Colonic mucosa (tissue), 4 donors: ENCODE results near the gene DNAJC30. TPM values are rescaled to one million over a fixed set of nuclear protein-coding genes. Genes with fewer than 3 reads are reported as not detected.
"Not testable (repeated sequence)": the region's sequence is repeated elsewhere in the genome, so short reads cannot be mapped to it uniquely, and the experiment has no call there.

Source experiments
- DNase-seq: peaks from one replicate; pipeline ENCODE4 v3.0.0-alpha.2; 2020
- H3K27ac ChIP-seq: fragments of 200-600 bp; one replicate; pipeline ENCODE4 v1.8.0; 2021
- H3K27me3 ChIP-seq: fragments of 200-600 bp; one replicate; pipeline ENCODE4 v1.8.0; 2021
- H3K36me3 ChIP-seq: fragments of 200-600 bp; one replicate; pipeline ENCODE4 v1.8.0; 2021
- H3K4me1 ChIP-seq: fragments of 200-600 bp; one replicate; pipeline ENCODE4 v1.8.0; 2021; ENCODE audit warnings: mild to moderate bottlenecking
- H3K4me3 ChIP-seq: fragments of 200-600 bp; one replicate; pipeline ENCODE4 v1.8.0; 2021
- H3K9ac ChIP-seq, 2 donors: one replicate each; pipeline ENCODE4 v1.7.0; 2013; ENCODE audit warnings: control low read depth in 2 of 2, low read depth in 2 of 2, low read length in 2 of 2
- H3K9me3 ChIP-seq: fragments of 200-600 bp; one replicate; pipeline ENCODE4 v1.8.0; 2021
- intact Hi-C: fragments of 100-400 bp; cut with DNase I; formaldehyde crosslinking; loops from one replicate; pipeline ENCODE4 v1.14.1; 2022
- total RNA-seq, 2 donors: library from RNA; stranded (reverse); fragmentation: NEBNext Ultra II Directional in 1 of 2; extraction: Animal tissue kit (Norgen Biotek cat#: 25700) in 1 of 2; gene quantifications; one replicate each; pipeline ENCODE4 v1.2.1, GENCODE V29; 2021
- TF ChIP-seq, protein P1 (sequence below): fragments of 200-600 bp; IDR thresholded peaks from one replicate; pipeline ENCODE4 v1.8.0; 2022; ENCODE audit warnings: antibody characterized with exemption, mild to moderate bottlenecking
- donor health status: healthy.
- donor health status: DM: no; HTN: no; CAD: no.
- donor health status: DM: no; HTN: no; CAD: no.

Gene DNAJC30
- total RNA-seq, 2 donors from 2014 or later: 9.7 to 15.1 TPM

DNA sequence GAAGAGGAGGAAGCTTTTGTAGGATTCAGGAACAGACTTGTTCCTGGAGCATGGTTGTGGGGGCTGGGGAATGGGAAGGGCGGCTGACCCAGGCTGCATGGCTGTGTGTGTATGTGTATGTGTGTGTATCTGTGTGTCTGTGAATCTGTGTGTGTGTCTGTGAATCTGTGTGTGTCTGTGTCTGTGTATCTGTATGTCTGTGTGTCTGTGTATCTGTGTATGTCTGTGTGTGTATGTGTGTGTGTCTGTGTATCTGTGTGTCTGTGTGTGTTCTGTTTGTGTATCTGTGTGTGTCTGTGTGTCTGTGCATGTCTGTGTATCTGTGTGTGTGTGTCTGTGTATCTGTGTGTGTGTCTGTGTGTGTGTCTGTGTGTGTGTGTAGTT lies 42.8 kb upstream of the DNAJC30 start:
- intact Hi-C loops: no loop called here

DNA sequence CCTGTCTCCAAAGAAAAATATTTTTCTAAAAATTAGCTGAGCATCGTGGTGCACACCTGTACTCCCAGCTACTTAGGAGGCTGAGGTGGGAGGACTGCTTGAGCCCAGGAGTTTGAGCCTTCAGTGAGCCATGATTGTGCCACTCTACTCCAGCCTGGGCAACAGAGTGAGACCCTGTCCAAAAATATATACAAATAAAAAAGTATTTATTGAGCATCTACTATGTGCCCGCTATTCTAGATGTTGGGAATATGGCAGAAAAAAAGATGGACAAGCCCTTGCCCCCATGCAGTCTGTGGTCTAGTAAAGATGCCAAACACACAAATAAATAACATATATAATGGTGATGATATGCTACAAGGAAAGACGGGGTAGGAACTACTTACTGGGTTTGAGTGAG lies 40.6 kb upstream of the DNAJC30 start:
- DNase-seq: no peak
- Histone ChIP-seq H3K4me3 (no peak overlapping the region), H3K4me1 (peaks cover 5% of the 10 kb centered on the region), H3K9ac (no peak overlapping the region), H3K27ac (no peak overlapping the region), H3K27me3 (no peaks in the 10 kb centered on the region), H3K9me3 (no peaks in the 10 kb centered on the region), H3K36me3 (no peaks in the 10 kb centered on the region)
- intact Hi-C loops: loop anchor here (2.0 kb wide), 1 partner anchor 117 kb away; no protein-coding TSS in a partner anchor
- TF ChIP-seq, protein P1, sequence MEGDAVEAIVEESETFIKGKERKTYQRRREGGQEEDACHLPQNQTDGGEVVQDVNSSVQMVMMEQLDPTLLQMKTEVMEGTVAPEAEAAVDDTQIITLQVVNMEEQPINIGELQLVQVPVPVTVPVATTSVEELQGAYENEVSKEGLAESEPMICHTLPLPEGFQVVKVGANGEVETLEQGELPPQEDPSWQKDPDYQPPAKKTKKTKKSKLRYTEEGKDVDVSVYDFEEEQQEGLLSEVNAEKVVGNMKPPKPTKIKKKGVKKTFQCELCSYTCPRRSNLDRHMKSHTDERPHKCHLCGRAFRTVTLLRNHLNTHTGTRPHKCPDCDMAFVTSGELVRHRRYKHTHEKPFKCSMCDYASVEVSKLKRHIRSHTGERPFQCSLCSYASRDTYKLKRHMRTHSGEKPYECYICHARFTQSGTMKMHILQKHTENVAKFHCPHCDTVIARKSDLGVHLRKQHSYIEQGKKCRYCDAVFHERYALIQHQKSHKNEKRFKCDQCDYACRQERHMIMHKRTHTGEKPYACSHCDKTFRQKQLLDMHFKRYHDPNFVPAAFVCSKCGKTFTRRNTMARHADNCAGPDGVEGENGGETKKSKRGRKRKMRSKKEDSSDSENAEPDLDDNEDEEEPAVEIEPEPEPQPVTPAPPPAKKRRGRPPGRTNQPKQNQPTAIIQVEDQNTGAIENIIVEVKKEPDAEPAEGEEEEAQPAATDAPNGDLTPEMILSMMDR: no peak

More for the DNA sequence above, 42.8 kb upstream of the DNAJC30 start:
- H3K27ac ChIP-seq: no peak overlapping the region
- no peak overlapping the region for H3K9ac ChIP-seq
- H3K27me3 ChIP-seq: no peaks in the 10 kb centered on the region
- H3K4me1 ChIP-seq: no peaks in the 10 kb centered on the region
- no peak for DNase-seq
- no peaks in the 10 kb centered on the region for H3K9me3 ChIP-seq
- no peak overlapping the region for H3K4me3 ChIP-seq
- TF ChIP-seq, protein P1: no peak
- H3K36me3 ChIP-seq: no peaks in the 10 kb centered on the region

- intact Hi-C loops: no loop called here
These were observed 39.5 kb upstream of the DNAJC30 start for GRCh38 chr7:73722785-73723184.

GRCh38 chr7:73722182-73722581 lies 38.9 kb upstream of the DNAJC30 start:
- H3K4me3 ChIP-seq, H3K9ac ChIP-seq, intact Hi-C loops, H3K9me3 ChIP-seq, H3K27me3 ChIP-seq, H3K36me3 ChIP-seq, DNase-seq, H3K27ac ChIP-seq: not testable (repeated sequence)
- H3K4me1 ChIP-seq: peaks cover 12% of the 10 kb centered on the region

More at GRCh38 chr7:73722785-73723184, 39.5 kb upstream of the DNAJC30 start:
- Histone ChIP-seq H3K4me1 (peaks cover 12% of the 10 kb centered on the region), H3K9ac (no peak overlapping the region), H3K9me3 (no peaks in the 10 kb centered on the region), H3K27me3 (no peaks in the 10 kb centered on the region), H3K27ac (no peak overlapping the region), H3K4me3 (no peak overlapping the region), H3K36me3 (no peaks in the 10 kb centered on the region)
- TF ChIP-seq, protein P1: no peak
- no peak for DNase-seq

DNA sequence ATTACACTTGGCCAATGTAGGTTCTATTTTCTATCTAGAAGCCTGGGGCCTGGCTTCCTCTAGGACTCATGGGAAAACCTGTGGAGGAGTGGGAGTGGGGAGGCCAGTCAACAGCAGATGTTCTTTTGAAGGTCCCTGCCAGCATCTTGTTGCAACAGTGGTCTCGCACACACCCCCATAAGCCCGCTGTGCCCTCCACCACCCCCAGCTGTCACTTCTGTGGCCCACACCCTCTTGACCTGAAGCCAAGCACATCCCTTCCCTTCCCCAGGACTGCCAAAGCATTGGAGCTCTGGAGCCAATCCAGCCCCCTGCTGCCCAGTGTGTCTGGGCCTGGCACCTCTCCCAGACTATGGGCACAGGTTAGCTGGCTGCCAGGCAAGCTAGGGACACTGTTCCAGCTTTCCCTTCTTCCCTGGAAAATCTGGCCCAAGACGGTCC lies 38.1 kb upstream of the DNAJC30 start:
- H3K36me3 ChIP-seq: no peaks in the 10 kb centered on the region
- H3K27me3 ChIP-seq: no peaks in the 10 kb centered on the region
- H3K4me1 ChIP-seq: peaks cover 12% of the 10 kb centered on the region
- DNase-seq: no peak
- no peak overlapping the region for H3K27ac ChIP-seq
- intact Hi-C loops: no loop called here
- H3K9me3 ChIP-seq: no peaks in the 10 kb centered on the region
- no peak overlapping the region for H3K4me3 ChIP-seq
- H3K9ac ChIP-seq: no peak overlapping the region
- TF ChIP-seq, protein P1: no peak

- H3K9me3 ChIP-seq, H3K4me3 ChIP-seq, intact Hi-C loops, H3K9ac ChIP-seq, H3K27ac ChIP-seq, DNase-seq, H3K27me3 ChIP-seq, H3K36me3 ChIP-seq: not testable (repeated sequence)
- H3K4me1 ChIP-seq: peaks cover 15% of the 10 kb centered on the region
These were observed 37.2 kb upstream of the DNAJC30 start for GRCh38 chr7:73720443-73720842.
